ENCODE results near the gene METTL14.

The METTL14 gene

DNA sequence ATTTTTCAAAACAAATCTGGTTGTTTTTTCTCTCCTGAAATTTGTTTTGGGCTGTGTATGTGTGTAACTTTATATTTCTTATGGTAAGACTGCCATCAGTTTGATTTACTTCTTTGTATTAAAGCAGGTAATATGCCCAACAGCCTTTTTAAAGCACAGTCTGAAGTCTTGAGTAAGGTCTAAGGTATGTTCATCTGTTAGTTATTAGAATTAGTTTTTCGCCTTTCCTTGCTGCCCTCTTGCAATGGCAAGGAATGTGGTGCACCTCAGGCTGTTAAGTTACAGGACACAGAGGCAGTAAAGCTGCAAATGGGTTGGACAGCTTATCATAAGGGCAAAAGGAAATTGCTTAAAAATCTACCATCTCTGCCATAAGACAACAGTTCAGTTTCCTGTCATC lies 71.8 kb downstream of the METTL14 start:
- no peak for DNase-seq (ENCODE audit: extremely low read depth in 1 of 2, low read depth in 1 of 2)

DNA sequence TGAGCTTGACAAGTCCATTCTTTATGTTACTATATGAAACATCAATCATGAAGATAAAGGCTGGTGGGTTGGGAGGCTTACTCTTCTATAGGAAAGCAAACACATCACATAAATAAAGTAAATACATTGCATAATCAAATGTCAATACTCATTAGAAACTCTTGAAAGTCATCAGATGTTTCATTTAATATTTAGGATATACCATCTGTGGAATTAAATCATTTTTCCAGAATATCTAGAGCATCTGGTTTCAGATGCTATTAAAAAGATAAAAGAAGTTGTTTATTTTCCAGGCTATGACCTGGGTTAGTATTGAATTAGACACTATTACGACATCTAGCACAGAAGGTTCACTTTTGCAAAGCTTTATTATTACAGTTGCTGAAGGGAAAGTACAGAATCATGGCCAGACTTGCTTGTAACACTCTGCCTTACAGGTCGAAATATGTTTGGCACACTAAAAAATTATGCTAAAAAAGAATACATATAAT lies 72.6 kb downstream of the METTL14 start:
- DNase-seq (ENCODE audit: extremely low read depth in 1 of 2, low read depth in 1 of 2): no peak

DNA sequence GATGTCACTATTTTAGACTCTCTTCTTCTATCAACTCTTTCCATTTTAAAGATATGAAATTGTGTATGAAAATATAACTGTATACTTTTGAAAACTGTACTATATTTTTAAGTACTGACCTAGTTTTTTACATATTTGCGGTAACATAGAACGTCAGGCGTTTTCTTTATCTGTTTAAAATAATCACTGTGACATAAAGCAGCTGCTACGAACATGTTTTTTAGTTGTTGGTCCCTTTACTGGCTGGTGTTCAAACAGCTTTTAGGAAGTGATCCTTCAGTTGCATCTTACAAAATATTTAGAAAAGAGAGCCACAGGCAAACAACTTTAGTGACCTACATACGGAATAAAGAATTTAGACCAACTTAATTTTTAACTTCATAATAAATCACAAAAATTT lies 73.1 kb downstream of the METTL14 start:
- no peak for DNase-seq (ENCODE audit: extremely low read depth in 1 of 2, low read depth in 1 of 2)

DNA sequence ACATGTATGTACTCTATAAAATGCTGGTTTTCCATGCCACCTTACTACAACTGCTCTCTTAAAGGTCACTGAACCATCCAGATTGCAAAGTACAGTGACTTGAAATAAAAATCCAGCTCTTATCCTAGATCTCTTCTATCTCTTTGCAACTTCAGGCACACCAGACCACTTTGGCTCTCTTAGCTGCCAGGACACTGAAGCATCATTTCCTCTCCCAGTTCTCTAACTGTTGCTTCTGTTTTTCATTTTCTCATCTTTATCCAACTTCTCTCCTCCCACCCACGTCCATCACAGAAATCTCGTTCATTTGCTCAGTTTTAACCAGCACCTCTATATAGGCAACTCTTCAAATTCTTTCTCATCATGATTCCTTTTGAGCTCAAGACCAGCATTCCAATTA lies 74.3 kb downstream of the METTL14 start:
- no peak for DNase-seq (ENCODE audit: extremely low read depth in 1 of 2, low read depth in 1 of 2)

DNA sequence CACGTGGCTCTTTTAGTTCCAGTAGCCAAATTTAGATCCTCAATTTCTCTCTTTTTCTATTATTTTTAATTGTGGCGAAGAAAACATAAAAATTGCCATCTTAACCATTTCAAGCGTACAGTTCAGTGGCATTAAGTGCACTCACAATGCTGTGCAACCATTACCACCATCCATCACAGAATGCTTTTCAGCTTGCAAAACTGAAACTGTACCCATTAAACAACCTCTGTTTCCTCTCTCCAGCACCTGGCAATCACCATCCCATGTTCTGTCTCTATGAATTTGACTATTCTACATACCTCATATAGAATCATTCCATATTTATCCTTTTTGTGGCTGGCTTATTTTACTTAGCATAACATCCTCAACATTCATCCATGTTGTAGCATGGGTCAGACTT lies 74.9 kb downstream of the METTL14 start:
- no peak for DNase-seq (ENCODE audit: extremely low read depth in 1 of 2, low read depth in 1 of 2)

DNA sequence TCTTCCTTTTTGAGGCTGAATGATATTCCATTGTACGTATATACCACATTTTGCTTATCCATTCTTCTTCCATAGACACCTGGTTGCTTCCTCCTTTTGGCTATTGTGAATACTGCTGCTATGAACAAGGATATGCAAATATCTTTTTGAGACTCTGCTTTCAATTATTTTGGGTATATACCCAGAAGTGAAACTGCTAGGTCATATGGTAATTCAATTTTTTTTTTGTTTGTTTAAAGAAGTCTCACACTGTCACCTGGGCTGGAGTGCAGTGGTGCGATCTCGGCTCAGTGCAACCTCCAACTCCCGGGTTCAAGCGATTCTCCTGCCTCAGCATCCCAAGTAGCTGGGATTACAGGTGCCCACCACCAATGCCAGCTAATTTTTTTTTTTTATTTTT lies 75.3 kb downstream of the METTL14 start:
- no peak for DNase-seq (ENCODE audit: extremely low read depth in 1 of 2, low read depth in 1 of 2)

DNA sequence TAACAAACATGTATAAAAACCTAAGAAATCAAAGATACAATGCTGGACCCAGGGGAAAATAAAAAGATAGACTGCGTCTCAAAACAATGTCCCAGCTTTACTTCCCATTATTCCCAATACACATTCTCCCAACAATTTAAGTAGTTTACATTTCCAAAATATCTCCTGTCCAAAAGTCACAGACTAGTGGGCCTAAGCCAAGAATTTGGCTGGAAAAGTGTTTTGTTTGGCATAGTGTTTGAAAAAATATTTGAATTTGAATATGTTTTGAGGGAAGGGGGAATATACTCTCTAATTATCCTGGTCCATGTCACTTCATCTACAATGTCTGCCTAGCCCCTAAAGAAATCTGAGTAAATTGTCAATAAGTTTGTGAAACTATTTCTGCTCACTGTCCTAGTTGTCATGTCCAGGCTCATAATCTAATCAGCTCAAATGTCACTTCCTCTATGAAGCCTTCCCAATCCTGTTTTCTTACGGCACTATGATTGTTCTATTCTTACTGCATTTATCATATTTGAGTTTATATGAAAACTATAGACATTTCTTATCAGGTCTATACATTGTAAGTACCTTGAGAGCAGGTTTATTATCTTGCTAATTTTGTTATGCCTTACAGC lies 76.3 kb downstream of the METTL14 start:
- DNase-seq (ENCODE audit: extremely low read depth in 1 of 2, low read depth in 1 of 2): no peak

DNA sequence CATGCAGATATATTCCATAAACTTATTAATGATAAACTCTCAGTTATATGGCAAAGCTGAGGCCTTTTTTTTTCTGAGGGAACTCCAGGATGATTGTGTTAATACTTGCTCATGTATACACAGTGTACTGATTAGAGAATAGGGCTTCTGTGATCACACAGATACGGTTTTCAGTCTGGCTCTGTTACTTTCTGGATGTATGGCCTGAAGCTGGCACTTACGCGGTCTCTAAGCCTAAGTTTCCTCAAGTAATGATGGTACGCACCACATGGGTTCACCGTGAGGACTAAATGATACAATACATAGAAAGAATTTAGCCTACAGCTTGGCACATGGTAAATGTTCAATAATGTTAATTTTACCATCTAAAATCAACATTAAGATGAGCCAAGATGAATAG lies 77.0 kb downstream of the METTL14 start:
- DNase-seq (ENCODE audit: extremely low read depth in 1 of 2, low read depth in 1 of 2): no peak

DNA sequence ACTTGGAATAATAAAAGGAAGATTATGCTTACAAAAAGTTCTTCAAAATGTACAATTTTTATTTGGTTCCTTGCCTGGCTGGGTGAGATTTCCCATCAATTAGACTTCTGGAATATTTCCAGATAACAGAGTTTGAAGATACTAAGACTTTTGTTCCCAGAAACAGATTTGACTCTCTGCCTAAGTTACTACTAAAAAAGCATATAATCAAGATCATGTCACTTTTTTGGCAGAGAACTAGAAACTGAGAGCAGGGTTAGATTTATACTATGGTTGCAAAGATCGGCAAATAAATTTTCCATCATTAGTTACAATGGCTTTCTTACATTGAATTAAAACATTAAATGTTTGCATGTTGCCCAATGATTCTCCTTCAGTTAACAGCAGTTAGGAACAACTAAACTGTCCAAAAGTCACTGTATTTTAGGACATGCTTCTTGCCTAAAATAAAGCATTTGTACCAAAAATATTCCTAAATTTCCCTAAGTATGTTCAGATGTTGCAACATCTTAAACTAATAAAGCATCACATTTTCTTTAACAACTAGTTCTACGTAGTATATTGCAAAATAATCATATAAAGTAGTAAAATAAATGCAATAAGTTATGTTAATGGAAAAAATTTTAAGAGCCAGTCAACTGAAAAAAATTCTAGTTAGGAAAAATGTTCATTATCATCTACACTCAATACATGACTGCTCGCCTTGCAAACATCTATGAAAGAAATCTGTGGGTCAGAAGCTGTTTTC lies 77.7 kb downstream of the METTL14 start:
- no peak for DNase-seq (ENCODE audit: extremely low read depth in 1 of 2, low read depth in 1 of 2)
